Dendritic cell treated with granulocyte-macrophage colony-stimulating factor and Interleukin-4, amounts not matched to agents 40 ng/mL and 50 ng/mL, for 4 days (primary cell): ENCODE data around the gene QSOX2.

ENCODE experiments used
- H3K27ac Mint-ChIP-seq: one replicate; pipeline ENCODE4 v1.8.0; 2022; ENCODE audit warnings: mild to moderate bottlenecking, mixed read lengths
- H3K27me3 Mint-ChIP-seq: one replicate; pipeline ENCODE4 v1.8.0; 2022; ENCODE audit warnings: mild to moderate bottlenecking, mixed read lengths
- H3K36me3 Mint-ChIP-seq: one replicate; pipeline ENCODE4 v1.8.0; 2022; ENCODE audit warnings: low read depth, mixed read lengths
- H3K4me1 Mint-ChIP-seq: one replicate; pipeline ENCODE4 v1.8.0; 2022; ENCODE audit warnings: low read depth, mixed read lengths
- H3K4me3 Mint-ChIP-seq: one replicate; pipeline ENCODE4 v1.8.0; 2022; ENCODE audit warnings: mild to moderate bottlenecking, moderate library complexity, mixed read lengths
- H3K9me3 Mint-ChIP-seq: one replicate; pipeline ENCODE4 v1.8.0; 2022; ENCODE audit warnings: mixed read lengths
- intact Hi-C: fragments of 100-400 bp; cut with micrococcal nuclease; formaldehyde crosslinking; loops from one replicate; pipeline ENCODE4 v1.15.0; 2022

The QSOX2 gene

DNA sequence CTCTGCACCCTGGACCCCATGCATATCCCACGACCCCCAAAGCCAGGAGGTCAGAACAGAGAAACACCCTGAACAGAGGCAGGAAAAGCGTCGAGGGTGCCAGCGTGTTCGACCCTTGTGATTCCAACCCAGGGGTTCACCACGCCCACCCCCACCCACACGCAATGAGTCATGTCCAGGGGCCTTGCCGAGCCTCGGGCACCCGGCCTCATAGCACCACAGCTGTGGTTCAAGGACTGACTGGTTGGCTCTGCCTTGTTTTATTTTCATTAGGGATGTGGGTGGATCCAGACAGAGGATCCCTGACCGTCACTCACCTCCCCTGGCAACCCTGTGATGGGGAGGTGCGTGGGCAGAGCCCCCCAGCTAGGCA lies 9.5 kb upstream of the QSOX2 start:
- no peak overlapping the region for H3K4me3 Mint-ChIP-seq
- no peaks in the 10 kb centered on the region for H3K9me3 Mint-ChIP-seq
- H3K27ac Mint-ChIP-seq = no peak overlapping the region
- no peaks in the 10 kb centered on the region for H3K4me1 Mint-ChIP-seq
- peaks cover 23% of the 10 kb centered on the region for H3K27me3 Mint-ChIP-seq
- intact Hi-C loops = no loop called here
- no peaks in the 10 kb centered on the region for H3K36me3 Mint-ChIP-seq

DNA sequence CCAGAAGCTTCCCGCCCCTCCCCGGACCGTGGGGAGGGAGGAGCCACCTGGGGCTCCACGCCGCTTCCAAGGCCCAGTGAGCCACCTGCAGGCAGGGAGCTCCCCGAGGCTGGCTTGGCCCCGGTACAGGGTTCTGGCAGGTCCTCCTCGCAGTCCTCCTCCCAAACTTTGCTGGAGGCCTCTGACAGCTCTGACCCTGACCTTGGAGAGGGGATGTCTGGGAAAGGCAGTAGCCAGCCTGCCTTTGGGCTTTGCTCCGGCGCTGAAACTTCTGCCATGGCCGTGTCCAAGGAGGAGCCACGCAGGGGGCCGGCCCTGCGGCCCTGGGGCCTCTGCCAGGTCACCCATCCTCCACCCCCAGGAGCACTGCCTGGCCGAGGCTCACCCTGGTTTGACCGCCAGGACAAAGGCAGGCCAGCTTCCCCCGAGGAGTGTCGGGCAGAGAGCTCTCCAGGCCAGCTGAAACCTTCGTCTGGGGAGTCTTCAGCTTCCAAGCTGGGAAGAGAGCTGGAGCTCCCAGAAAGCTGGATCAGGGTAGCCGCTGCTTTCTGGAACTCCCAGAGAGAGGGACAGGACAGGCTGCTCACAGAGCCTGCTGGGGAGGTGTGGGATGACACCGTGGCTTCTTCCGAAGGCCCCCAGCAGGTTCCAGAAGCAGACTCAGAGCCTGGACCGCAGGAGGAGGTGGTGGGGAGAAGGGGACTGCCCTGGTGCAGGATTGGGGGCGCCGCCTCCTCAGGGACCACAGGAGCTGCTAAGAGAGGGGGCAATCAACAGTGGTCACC lies 9.0 kb upstream of the QSOX2 start:
- Mint-ChIP-seq H3K4me3 (no peak overlapping the region), H3K4me1 (no peaks in the 10 kb centered on the region)
- intact Hi-C loops = no loop called here

DNA sequence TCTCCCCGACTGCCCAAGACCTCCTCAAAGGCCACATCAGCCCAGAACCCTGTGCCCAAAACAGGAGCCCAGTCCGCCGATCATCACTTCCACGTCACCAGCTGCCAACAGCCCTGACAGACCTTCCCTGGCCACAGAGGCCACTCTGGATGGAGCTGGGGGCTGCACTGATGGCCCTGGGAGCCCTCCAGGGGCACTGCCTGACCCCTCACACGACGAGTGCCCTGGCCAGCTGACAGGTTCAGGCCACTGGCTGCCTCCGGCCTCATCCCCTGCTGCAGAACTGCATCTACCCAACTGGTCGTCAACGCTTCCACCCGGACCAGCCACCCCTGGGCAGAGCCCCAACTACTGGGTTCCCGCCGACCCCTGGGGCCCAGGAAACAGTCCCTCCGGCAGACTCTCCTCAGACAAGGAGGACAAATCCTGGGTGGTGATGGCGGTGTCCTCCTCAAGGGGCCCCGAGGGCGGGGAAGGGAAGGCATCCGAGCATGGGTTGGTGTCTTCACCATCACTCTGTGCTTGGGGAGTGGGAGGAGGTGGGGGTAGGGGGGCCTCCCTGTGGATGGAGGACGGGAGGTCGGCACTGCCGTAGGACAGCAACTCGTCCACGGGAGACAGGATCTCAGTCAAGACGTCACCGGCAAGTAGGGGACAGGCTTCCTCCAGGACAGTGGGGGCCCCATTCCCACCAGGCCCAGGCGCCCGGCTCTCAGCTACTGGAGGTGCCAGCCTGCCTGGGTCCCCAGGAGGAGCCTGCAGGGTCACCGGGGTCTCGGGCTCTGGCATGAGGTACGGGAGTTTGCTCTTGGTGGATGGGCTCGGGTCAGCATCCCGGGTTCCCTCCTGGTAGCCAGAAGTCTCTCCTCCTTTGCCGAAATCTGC lies 7.9 kb upstream of the QSOX2 start:
- H3K27me3 Mint-ChIP-seq = peaks cover 24% of the 10 kb centered on the region
- H3K4me1 Mint-ChIP-seq = no peaks in the 10 kb centered on the region
- no peaks in the 10 kb centered on the region for H3K9me3 Mint-ChIP-seq
- H3K4me3 Mint-ChIP-seq = no peak overlapping the region
- no peaks in the 10 kb centered on the region for H3K36me3 Mint-ChIP-seq
- no peak overlapping the region for H3K27ac Mint-ChIP-seq
- intact Hi-C loops = no loop called here

More for the DNA sequence above, 9.0 kb upstream of the QSOX2 start:
- no peaks in the 10 kb centered on the region for H3K36me3 Mint-ChIP-seq
- peaks cover 24% of the 10 kb centered on the region for H3K27me3 Mint-ChIP-seq
- H3K27ac Mint-ChIP-seq = no peak overlapping the region
- H3K9me3 Mint-ChIP-seq = no peaks in the 10 kb centered on the region

DNA sequence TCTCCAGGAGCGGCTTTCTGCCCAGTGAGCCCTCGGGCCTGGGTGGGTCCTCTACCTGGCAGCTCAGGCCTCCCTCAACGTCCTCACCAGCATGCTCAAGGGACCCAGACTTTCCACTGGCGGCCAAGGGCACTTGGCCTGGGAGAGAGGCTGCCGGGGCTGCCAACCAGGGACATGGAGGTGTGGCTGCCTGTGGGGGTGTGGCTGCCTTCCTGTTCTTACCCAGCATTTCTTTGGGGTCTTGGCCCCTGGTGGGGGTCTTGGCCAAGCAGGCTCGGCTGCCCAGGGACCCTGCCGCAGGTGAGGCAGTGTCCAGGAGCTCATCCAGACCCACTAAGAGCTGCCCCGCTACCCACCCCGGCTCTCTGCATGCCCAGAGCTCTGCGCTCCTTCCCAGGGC lies 7.2 kb upstream of the QSOX2 start:
- Mint-ChIP-seq H3K4me1 (no peaks in the 10 kb centered on the region), H3K36me3 (no peaks in the 10 kb centered on the region), H3K27ac (no peak overlapping the region), H3K27me3 (peaks cover 21% of the 10 kb centered on the region), H3K9me3 (no peaks in the 10 kb centered on the region), H3K4me3 (no peak overlapping the region)
- intact Hi-C loops = no loop called here

DNA sequence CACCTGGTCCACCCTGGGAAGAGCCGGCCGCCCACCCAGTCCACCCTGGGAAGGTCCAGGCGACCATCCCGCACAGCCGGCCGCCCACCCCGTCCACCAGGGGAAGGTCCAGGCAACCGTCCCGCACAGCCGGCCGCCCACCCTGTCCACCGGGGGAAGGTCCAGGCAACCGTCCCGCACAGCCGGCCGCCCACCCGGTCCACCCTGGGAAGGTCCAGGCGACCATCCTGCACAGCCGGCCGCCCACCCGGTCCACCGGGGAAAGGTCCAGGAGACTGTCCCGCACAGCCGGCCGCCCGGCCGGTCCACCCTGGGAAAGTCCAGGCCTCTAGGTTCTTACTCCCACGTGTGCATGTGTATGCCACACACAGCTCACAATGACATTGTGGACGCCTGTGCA lies 6.7 kb upstream of the QSOX2 start:
- no peak overlapping the region for H3K4me3 Mint-ChIP-seq

DNA sequence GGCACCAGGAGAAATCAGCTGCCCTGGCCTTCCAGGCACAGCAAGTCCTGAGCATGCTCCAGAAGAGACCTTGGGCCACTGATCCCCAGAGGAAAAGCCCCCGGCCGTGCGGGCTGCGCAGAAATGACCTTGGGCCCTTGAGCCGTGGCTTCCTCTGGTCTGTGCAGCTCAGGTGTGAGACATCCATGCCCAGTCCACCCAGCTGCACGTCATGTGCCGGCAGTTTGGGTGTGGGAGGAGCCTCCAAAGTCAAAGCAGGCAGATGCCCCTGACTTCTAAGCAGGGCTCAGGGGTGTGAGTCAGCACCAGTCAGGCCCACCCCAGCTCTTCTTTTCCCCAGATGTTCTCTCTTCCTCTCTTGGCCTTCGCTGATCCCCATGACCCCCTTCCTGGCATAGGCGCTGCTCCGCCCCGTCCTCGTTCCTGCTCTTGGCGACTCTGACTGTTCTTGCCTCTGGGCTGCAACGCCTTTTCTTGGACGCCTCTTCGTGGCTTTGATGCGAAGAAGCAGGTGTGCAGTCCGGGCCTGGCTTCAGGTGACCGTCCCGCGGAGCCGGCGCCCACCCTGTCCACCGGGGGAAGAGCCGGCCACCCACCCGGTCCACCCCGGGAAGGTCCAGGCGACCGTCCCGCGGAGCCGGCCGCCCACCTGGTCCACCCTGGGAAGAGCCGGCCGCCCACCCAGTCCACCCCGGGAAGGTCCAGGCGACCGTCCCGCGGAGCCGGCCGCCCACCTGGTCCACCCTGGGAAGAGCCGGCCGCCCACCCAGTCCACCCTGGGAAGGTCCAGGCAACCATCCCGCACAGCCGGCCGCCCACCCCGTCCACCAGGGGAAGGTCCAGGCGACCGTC lies 5.9 kb upstream of the QSOX2 start:
- no peak overlapping the region for H3K4me3 Mint-ChIP-seq
- no peaks in the 10 kb centered on the region for H3K36me3 Mint-ChIP-seq
- intact Hi-C loops = no loop called here

More for the DNA sequence above, 6.7 kb upstream of the QSOX2 start:
- intact Hi-C loops = no loop called here
- no peaks in the 10 kb centered on the region for H3K9me3 Mint-ChIP-seq
- no peaks in the 10 kb centered on the region for H3K36me3 Mint-ChIP-seq
- peaks cover 25% of the 10 kb centered on the region for H3K27me3 Mint-ChIP-seq
- no peaks in the 10 kb centered on the region for H3K4me1 Mint-ChIP-seq
- H3K27ac Mint-ChIP-seq = no peak overlapping the region

DNA sequence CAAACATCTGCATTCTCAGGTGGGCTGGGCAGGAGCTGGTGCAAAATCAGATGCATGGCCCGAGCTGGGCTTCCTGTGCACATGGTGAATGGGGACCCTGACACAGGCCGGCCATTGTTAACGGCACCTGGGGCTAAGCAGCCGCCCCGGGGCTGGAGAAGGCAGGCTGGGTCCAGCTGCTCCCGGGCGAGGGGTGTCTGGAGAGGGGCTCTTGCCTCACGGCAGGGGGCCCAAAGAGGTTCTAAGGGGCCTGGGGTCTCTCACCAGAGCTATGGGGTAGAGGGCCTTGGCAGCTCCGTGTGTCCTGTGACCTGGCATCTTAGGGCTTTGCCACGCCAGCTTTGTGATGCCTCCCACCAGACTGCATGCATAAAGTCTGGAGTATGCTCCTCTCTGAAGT lies 5.1 kb upstream of the QSOX2 start:
- peaks cover 4% of the 10 kb centered on the region for H3K4me1 Mint-ChIP-seq
- intact Hi-C loops = no loop called here
- no peaks in the 10 kb centered on the region for H3K9me3 Mint-ChIP-seq
- peaks cover 29% of the 10 kb centered on the region for H3K27me3 Mint-ChIP-seq
- H3K27ac Mint-ChIP-seq = no peak overlapping the region
- H3K36me3 Mint-ChIP-seq = no peaks in the 10 kb centered on the region
- no peak overlapping the region for H3K4me3 Mint-ChIP-seq

More for the DNA sequence above, 5.9 kb upstream of the QSOX2 start:
- no peaks in the 10 kb centered on the region for H3K4me1 Mint-ChIP-seq
- peaks cover 32% of the 10 kb centered on the region for H3K27me3 Mint-ChIP-seq
- H3K9me3 Mint-ChIP-seq = no peaks in the 10 kb centered on the region
- H3K27ac Mint-ChIP-seq = no peak overlapping the region

DNA sequence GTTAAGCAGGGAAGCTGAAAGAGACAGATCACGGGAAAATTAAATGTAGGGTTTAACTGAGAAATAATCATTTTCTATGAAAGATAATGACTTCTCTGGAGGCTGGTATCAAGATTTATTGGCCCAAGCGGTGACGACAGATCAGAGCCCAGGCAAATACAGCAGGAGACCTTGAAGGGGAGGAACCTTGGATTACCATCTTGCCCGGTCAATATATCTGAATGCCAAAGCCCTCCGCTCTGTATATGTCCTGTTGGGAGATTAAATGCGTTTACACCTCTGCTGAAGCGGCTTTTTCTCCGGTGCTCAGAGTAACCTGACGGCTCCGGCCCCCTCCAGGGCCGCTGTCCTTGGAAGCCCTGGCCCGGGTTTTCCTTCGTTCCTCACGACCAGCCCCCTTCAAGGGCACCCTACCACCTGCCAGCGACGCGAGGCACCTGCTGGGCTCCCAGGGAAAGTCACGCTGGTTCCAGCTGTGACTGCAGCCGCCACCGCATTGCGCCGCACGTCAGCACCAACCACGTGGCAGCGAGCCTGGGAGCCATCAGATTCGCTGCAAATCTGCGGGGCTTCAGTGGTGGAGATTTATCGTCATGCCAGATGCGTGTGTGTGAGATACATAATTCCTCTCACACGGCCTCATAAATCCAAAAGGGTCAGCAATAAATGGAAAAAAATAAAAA lies 4.4 kb upstream of the QSOX2 start:
- no peaks in the 10 kb centered on the region for H3K9me3 Mint-ChIP-seq
- H3K27ac Mint-ChIP-seq = no peak overlapping the region
- no peaks in the 10 kb centered on the region for H3K36me3 Mint-ChIP-seq
- H3K4me1 Mint-ChIP-seq = peaks cover 7% of the 10 kb centered on the region
- no peak overlapping the region for H3K4me3 Mint-ChIP-seq
- H3K27me3 Mint-ChIP-seq = peaks cover 29% of the 10 kb centered on the region
- intact Hi-C loops = no loop called here

DNA sequence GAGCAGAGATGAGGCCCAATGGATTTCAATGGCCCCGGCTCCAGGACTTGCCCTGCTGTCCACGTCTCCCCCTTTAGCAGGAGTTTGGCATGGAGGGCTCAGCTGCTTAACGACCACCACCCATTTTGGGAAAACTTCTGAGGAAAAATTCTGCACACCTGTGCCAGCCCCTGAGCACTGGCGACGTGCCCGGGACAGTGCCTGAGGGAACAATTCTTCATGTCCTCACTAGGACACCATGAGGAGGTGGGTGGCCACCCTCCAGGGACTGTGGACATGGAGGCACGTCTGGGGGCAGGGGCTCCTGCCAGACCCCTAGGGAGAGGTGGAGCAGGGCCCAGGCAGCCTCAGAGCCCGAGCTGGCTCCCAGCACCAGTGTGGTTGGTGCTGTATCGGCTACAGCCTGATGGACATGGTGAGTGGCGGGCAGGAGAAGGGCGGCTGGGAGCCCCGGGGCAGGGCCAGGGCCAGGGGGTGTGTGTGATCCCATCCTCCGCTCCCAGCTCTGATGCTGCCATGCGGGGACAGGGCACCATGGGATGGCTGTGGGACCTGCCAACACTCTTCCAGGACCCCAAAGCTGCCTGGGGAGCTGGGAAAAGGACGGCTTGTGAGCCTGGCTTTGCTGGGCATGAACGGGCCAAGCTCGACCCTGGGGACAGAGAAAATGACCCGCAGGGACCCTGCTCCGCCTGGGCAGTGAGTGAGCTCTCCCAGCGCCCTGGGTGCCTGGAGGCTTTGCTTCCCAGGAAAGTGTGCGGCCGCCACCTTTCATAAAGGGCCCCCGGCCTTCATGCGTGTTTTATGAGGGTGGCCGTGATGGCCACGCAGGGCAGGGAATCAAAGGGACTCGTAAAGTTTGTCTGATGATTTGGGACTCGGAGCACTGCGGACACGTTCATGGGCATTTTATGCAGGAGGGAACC lies 3.6 kb upstream of the QSOX2 start:
- H3K36me3 Mint-ChIP-seq = no peaks in the 10 kb centered on the region
- no peaks in the 10 kb centered on the region for H3K9me3 Mint-ChIP-seq
- intact Hi-C loops = no loop called here
- H3K27ac Mint-ChIP-seq = no peak overlapping the region
- H3K4me3 Mint-ChIP-seq = no peak overlapping the region
- peaks cover 15% of the 10 kb centered on the region for H3K4me1 Mint-ChIP-seq
- H3K27me3 Mint-ChIP-seq = peaks cover 21% of the 10 kb centered on the region

DNA sequence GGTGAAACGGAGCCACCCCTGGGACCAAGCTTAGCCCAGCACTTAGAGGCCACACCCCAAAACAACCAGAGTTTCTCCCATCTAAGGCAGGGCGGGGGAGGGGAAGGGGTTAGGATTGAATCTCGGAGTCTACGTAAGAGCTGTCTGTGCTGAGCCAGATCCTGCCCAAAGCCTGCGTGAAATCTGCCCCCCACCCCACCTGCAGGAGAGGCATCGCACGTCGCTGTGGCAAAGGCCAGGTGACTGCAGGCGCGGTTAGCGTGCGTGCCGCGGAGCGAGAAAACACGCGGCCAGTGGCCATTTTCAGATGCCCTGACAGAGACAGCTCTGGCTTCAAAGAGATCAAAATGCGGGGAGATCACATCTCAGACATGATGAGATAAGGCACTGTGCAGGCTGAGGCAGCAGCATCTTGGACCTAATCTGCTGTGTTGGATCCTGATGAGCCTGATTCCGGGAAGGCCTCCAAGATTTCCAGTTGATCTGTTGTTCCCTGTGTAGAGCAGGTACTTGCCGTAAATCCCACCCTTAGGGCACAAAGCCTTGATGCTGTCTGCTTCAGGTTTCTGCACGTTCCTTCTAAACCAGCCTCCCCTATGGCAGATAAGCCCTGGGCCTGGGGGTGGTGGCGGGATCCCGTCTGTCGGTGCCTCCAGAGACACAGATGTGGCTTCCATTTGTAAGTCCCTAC lies 2.5 kb upstream of the QSOX2 start:
- intact Hi-C loops = no loop called here
- peaks cover 15% of the 10 kb centered on the region for H3K27me3 Mint-ChIP-seq
- H3K9me3 Mint-ChIP-seq = no peaks in the 10 kb centered on the region
- H3K4me3 Mint-ChIP-seq = no peak overlapping the region
- H3K4me1 Mint-ChIP-seq = peaks cover 26% of the 10 kb centered on the region
- no peak overlapping the region for H3K27ac Mint-ChIP-seq
- H3K36me3 Mint-ChIP-seq = no peaks in the 10 kb centered on the region

DNA sequence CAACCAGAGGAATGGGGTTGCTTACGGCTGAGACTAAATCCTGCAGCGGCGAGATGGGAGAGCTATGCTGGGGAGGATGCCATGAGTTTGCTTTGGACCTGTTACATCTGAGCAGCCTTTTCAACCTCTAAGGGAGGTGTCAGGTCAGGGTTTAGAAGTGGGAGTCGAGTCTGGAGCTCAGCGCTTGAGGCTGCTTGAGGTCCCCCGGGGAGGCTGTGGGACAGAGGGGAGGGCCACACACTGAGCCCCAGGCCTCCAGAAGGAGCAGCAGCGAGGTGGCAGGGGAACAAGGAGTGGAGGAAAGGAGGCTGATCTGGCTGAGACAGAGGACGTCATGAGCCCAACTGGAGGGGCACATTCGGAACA lies 1.9 kb upstream of the QSOX2 start:
- H3K4me3 Mint-ChIP-seq = no peak overlapping the region
- H3K27me3 Mint-ChIP-seq = peaks cover 14% of the 10 kb centered on the region
- H3K36me3 Mint-ChIP-seq = no peaks in the 10 kb centered on the region
- H3K9me3 Mint-ChIP-seq = no peaks in the 10 kb centered on the region
- no peak overlapping the region for H3K27ac Mint-ChIP-seq
- intact Hi-C loops = no loop called here
- H3K4me1 Mint-ChIP-seq = peaks cover 31% of the 10 kb centered on the region

DNA sequence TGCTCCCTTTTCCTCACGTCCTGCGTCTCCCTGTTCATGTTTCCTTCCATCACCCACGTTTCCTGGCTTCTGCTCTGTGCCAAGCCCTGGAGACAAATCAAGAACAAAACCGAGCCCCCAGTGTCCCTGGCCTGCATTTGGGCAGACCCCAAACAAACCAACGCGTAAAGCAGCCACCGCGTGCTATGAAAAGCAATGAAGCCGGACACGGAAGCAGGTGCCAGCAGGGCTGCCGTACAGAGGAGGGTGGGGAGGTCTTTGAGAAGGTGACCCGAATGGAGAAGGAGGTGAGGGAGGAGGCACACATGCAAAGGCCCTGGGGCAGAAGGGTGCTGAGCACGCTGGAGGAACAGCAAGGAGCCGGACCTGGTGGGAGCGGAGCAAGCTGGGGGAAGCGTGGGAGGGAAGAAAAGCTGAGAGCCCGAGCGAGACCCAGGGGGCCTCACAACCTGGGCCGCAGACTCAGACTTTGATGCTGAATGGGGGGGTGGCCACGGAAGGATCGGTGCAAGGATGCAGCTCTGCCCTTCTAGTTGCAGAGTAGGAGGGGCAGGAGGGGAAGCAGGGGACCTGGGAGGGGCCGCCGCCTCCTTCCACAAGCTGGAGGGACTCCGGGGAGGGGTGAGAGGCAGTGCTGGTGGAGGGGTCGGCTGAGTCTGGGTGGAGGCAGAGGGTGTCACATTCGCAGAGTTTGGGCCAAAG lies 1.4 kb upstream of the QSOX2 start:
- Mint-ChIP-seq H3K27me3 (peaks cover 14% of the 10 kb centered on the region), H3K27ac (no peak overlapping the region), H3K4me1 (peaks cover 31% of the 10 kb centered on the region), H3K9me3 (no peaks in the 10 kb centered on the region), H3K4me3 (no peak overlapping the region), H3K36me3 (no peaks in the 10 kb centered on the region)
- intact Hi-C loops = no loop called here
